Stimulated activated CD8-positive, alpha-beta memory T cell treated with anti-CD3 and anti-CD28 coated beads, Interleukin-7, amount 100 ng/mL, for 4 hours (primary cell): ENCODE measurements around the gene KIF26A.

Experiments used
- DNase-seq, 2 donors: peaks; one replicate each; pipeline ENCODE4 v3.0.0-alpha.2; 2020; ENCODE audit warnings: low read depth in 2 of 2

The KIF26A gene

GRCh38 chr14:104177411-104177810 is 39.0 kb downstream of the KIF26A start:
- DNase-seq = no peak

DNA sequence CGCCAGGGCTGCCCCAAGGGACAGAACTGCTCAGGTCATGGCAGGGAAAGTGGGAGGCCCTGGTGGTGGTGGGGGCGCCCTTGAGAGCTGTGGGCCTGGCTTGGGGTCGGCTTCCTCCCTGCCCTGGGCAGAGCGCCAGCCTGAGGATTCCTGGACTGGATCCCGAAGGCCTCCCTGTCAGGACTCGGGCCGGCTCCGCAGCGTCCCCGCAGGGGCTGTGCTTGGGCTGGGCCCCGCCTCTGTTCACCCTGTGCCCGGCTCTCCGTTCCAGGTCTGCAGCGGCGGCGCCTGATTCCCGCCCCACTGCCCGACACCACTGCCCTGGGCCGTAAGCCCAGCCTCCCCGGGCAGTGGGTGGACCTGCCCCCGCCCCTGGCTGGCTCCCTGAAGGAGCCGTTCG is 39.9 kb downstream of the KIF26A start:
- DNase-seq = no peak

DNA sequence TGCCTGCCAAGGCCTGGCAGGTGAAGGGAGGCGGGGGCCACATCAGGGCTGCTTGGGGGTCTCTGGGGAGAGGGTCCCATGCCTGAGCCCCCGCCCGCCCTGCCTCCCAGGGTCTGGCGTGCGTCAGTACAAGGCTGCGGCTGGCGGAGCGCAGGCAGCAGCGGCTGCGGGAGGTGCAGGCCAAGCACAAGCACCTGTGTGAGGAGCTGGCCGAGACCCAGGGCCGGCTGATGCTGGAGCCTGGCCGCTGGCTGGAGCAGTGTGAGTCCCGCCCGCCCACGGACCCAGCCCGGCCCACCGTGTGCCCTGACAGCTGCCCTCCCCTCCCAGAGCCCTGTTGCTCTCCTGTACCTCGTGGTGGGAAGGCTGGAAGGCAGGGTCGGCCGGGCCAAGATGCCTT is 40.7 kb downstream of the KIF26A start:
- DNase-seq = no peak

DNA sequence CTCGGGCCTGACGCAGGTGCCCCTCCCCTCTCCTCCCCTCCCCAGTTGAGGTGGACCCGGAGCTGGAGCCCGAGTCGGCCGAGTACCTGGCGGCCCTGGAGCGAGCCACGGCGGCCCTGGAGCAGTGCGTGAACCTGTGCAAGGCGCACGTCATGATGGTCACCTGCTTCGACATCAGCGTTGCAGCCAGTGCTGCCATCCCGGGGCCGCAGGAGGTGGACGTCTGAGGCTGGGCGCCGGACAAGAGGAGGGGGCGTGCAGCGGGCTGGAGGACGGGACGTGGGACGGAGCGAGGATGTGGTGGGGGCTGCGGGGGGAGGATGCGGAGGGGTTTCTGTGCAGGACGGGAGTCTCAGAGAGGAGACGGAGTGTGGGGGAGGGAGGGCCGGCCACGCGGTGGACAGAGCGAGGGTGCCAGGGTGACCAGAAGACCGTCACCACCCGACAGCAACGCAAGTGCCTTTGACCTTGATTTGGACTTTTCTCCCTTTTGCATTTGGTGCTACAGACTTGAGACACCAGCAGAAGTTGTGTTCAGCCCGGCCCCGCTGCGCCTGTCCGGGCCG is 41.3 kb downstream of the KIF26A start:
- no peak for DNase-seq

DNA sequence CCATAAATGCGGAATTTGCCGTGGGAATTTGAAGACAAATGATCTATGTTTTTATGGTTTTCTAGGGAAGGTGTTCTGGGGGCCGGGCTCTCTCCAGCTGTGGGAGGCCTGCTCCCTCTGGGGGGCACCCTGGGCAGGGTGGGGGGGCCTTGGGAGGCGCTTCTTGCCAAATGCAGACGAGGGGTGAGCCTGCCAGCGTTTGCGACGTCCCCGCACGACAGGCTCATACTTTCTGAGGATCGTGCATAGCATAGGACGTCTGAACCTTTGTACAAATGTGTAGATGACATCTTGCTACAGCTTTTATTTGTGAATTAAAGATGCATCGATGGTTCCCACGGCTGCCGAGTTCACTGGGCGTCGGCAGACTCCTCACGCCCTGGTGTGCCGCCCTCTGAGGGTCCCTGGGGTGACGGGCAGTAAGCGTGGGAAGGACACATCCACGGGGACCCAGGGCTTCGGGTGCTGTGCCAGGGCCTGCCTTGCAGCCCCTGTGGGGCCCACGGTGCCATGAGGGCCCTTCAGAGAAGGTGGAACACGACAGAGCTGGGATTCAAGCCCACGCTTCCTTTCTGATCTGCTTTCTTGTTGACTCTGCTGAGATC is 42.3 kb downstream of the KIF26A start:
- no peak for DNase-seq

GRCh38 chr14:104181761-104182530 is 43.6 kb downstream of the KIF26A start:
- DNase-seq = no peak

DNA sequence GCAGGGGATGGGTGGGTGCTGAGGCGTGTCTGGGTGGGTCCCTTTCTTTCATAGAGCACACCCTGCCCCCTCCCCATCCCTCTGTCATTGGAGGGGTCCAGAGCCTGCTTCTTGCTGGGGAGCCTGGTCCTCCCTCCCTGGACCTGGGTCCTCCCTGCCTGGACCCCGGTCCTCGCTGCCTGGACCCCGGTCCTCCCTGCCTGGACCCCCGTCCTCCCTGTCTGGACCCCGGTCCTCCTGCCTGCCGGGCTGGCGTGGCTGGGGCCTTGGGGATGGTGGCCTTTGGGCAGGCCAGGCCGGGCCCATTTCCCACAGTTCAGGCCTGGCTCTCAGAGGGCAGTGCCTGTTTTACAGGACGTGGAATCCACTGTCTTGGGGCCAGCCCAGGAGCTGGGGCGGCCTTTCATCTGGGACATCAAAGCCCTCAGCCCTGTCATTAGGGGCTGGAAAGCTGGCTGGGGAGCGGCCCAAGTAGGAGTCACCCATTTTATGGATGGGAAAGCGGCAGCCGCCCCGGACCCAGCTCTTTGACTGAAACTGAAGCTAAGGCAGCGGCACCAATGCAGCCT is 44.6 kb downstream of the KIF26A start:
- DNase-seq = no peak

DNA sequence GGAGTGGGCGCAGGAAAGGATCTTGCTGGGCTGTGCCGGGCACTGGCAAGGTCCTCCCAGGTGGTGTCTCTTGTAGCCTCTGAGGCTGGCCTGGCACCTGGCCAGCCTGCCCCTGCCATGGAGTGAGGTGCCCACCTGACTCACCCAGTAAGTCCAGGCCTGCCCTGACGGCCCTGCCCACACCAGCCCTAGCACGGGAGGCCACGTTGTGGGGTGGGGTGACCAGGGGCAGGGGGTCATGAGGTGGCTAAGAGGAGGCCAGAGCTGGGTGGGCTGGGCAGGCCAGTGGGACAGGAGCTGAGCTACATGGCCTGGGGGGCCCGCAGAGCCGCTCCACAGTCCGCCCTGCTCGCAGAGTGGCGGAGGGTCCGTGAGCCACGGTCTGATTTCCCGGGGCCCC is 45.4 kb downstream of the KIF26A start:
- DNase-seq = no peak

DNA sequence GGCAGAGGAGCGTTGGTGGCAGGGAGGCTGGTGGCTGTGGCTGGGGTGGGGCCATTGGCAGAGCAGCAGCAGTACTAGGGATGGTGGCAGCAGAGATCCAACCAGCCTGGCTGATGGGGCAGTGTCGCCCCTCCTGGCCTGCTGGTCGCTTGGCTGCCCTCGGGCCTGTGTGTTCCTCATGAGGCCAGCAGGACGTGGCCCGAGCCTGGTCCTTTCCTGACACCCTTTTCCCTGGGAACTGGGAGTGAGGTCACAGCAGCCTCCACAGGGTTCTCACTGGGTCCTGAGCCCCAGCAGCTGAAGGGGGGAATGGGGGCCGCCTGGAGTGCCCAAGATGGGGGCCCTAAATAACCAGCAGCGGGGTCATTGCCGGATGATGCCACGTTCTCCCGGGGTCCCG is 46.1 kb downstream of the KIF26A start:
- no peak for DNase-seq

DNA sequence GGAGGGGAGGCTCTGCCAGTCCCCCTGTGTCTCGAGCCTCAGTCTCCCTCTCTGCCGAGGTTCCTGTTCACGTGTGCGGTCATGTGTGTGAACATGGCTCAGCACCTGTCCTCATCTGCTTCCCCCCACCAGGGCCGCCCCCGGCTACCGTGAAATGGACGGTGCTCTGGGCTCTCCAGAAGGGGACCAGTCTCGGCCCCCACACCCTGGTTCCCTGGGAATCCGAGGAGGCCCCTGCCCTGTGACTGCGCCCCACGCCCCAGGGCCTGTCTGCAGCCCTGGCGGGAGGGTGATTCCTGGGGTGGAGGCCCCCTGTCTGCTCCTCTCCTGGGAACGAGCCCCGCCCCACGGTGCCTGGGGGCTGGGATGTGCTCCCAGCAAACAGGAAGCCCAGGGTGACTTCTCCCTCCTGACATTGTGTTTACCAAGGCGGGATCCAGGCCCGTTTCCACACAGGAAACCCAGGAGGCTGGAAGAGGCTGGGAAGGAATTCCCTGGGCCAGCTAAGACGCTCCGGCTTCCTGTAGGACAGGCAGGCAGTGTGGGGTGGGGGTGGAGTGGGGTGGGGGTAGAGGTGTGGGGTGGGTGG is 46.6 kb downstream of the KIF26A start:
- DNase-seq = no peak

- no peak for DNase-seq
These were observed 47.6 kb downstream of the KIF26A start for GRCh38 chr14:104185916-104186495.

DNA sequence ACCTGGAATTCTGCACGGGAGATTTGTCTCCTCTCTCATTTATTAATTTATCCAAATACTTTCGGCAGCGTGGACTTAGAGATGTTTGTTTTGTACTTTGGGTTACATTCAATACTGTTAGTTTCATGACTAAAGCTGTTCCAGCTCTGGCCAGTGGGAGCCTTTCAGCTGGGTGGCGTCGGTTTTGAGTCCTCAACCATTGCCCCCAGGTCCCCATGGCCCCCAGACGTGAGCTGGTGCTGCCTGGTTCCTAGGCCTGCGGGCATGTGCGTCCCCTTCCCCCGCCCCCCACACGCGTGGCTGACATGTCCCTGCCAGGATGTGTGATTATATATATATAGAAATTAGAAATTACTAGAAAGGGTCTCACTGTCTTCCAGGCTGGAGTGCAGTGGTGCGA is 48.2 kb downstream of the KIF26A start:
- DNase-seq = no peak

DNA sequence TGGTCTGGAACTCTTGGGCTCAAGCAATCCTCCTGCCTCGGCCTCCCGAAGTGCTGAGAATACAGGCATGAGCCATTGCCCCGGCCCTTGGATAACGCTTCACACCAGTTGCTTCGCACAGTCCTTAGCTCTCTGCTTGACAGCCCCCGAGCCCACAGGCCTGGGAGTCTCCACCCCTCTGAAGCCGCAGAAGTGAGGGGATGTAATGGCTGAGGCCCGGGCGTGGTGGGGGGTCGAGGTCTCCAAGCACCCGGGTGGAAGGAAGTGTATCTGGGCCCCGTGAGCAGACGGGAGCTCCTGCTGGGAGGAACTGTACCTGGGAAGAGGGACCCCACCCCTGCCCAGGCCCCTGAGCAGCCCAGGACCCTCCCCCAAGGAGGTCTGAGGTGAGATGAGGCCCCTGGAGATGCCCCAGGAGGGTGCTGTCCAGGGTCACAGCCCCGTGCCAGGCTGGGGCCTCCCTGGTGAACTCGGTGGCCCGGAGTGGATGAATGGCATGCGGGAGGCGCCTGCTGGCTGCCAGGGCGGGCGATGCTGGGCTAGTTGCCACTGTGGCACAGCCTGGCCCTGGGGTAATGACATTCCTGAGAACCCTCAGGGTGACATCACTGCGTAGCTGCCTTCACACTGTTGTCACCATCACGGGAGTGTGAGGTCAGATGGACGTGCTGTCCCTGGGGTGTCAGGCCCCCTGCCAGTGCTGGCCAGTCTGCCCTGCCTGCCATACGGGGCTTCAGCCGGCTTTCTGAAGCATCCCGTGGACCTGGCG is 48.9 kb downstream of the KIF26A start:
- DNase-seq = no peak

- no peak for DNase-seq
These were observed 49.7 kb downstream of the KIF26A start for GRCh38 chr14:104187931-104188726.

DNA sequence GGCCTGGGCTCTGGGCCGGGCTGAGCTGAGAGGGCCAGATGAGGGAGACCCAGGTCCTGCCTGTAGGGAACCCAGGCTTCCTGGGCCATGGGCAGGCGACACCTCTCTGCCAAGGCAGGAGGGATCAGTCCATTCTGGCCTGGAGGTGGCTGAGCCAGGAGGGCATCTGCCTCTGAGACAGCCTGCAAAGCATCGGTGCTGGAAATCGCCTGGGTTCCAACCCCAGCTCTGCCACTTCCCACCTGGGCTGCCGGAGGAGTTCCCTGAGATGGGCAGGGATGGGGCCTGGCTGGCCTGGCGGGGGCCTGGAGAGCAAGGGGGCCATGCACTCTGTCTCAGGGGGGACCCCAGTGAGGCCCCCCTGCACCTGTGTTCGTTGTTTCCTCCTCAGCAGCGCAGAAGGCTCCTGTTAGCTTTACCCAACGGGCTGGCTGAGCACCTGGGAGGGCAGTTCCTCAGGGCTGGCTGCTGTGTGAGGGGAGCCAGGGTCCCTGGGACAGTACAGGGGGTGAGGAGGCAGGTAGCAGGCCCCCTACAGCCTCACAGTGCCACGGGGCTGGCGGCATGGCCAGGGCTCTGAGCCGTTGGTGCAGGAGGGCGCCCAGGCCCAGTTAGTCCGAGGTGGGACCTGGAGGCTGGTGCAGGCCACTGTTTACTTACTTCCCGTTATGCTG is 50.5 kb downstream of the KIF26A start:
- no peak for DNase-seq

GRCh38 chr14:104189629-104190335 is 51.4 kb downstream of the KIF26A start:
- DNase-seq = no peak

DNA sequence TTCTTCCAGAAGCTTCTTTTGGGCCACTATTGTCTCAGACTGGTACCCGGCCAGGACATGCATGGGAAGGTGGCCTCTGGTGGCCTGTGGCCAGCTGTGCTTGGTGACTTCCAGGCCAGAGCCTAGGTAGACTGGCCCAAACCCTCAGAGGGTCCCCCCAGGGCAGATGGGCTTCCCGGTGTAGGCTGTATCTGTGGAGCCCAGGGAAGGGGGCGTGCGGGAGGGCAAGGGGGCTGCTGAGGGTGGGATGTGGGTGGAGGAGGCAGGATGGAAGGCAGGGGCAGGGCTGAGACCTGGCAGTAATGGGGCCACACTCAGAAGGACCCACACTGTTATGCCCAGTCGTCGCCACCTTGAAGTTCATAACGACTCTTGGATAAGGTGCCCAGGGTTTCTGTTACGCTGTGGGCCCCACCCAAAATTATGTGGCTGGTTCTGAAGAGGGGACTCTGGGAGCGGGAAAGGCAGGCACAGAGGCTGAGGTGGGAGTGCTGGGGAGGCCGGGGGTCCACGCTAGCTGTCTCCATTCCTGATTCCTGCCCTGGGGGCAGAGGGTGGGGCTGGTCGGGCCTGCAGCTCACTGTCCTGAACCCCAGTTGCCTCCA is 52.1 kb downstream of the KIF26A start:
- DNase-seq = no peak

DNA sequence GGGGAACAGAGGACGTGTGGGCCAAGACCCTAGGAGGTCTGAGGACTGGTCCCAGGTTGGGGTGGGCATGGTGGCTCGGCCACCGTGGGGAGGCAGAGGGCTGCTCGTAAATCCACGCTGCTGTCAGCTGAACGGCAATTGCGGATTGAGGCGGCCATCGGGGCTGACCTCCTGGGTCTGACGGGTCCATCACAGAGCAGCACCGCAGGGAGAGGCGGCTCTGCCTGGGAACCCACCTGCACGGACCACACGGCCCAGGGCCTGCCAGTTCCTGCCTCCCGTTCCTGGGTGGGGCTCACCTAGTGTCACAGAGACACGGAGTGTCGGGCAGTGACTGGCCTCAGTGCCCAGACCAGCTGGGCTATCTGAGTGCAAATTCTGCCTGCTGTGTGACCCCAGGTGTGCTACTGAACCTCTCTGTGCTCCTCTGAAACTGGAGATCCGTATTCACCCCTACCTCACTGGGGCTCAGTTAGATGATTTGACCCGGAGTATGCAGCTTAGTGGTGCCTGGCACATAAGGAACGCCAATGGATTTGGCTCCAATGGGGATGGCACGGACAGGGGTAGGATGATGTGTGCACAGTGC is 53.1 kb downstream of the KIF26A start:
- DNase-seq = no peak
